GM21360 (cell line): ENCODE data around the gene SLC8A3.
A peak's percentile ranks its signal among the peaks of the same experiment; 100 is the strongest.
"Not testable (repeated sequence)": the region's sequence is repeated elsewhere in the genome, so short reads cannot be mapped to it uniquely, and the experiment has no call there.

Source experiments
- ATAC-seq: cut with Tn5 transposase; IDR thresholded peaks from one replicate; pipeline ENCODE4 v1.9.1; 2021; ENCODE audit warnings: mild to moderate bottlenecking, moderate library complexity; ENCODE audit not compliant: unreplicated experiment

Gene SLC8A3

GRCh38 chr14:70188659-70189455, at the start of gene SLC8A3:
TSS of gene SLC8A3 (minus strand) at chr14:70188951. CDS start at chr14:70168422, 20,529 bp downstream.
- ATAC-seq: no peak

- ATAC-seq: no peak
These were observed 49.0 kb upstream of the SLC8A3 start for GRCh38 chr14:70237710-70238109.

- no peak for ATAC-seq
These were observed 45.6 kb upstream of the SLC8A3 start for GRCh38 chr14:70234066-70234950.

- not testable (repeated sequence) for ATAC-seq
These were observed 43.2 kb upstream of the SLC8A3 start for GRCh38 chr14:70231756-70232544.

- ATAC-seq: not testable (repeated sequence)
These were observed 41.3 kb upstream of the SLC8A3 start for GRCh38 chr14:70229877-70230640.

- ATAC-seq: no peak
These were observed 25.1 kb upstream of the SLC8A3 start for GRCh38 chr14:70213721-70214282.

- ATAC-seq: no peak
These were observed 24.0 kb upstream of the SLC8A3 start for GRCh38 chr14:70212752-70213151.

- no peak for ATAC-seq
These were observed 19.6 kb upstream of the SLC8A3 start for GRCh38 chr14:70208380-70208779.

GRCh38 chr14:70203686-70204085, 14.9 kb upstream of the SLC8A3 start:
- ATAC-seq: no peak

GRCh38 chr14:70201994-70202393, 13.2 kb upstream of the SLC8A3 start:
- ATAC-seq: no peak

GRCh38 chr14:70193396-70193795, 4.6 kb upstream of the SLC8A3 start:
- ATAC-seq: no peak

- no peak for ATAC-seq
These were observed 4.2 kb upstream of the SLC8A3 start for GRCh38 chr14:70192915-70193314.

- no peak for ATAC-seq
These were observed 1.4 kb upstream of the SLC8A3 start for GRCh38 chr14:70190156-70190555.

- ATAC-seq: no peak
These were observed 816 bp upstream of the SLC8A3 start for GRCh38 chr14:70189456-70190077.

GRCh38 chr14:70188322-70188658, 461 bp downstream of the SLC8A3 start:
- ATAC-seq: no peak

GRCh38 chr14:70186900-70187451, 1.8 kb downstream of the SLC8A3 start:
- ATAC-seq: no peak

- peak; percentile 74 for ATAC-seq
These were observed 4.8 kb downstream of the SLC8A3 start for GRCh38 chr14:70183991-70184390.

GRCh38 chr14:70181276-70181675, 7.5 kb downstream of the SLC8A3 start:
- no peak for ATAC-seq

- no peak for ATAC-seq
These were observed 8.0 kb downstream of the SLC8A3 start for GRCh38 chr14:70180718-70181117.
